Measurements from ENCODE around the gene PDGFA. TPM values are rescaled to one million over a fixed set of nuclear protein-coding genes. Genes with fewer than 3 reads are reported as not detected.

The PDGFA gene
- total RNA-seq, 1 experiment from 2014 or later, result 23.6 TPM

- H3K9me3 ChIP-seq (ENCODE audit: insufficient read depth, low read depth), result no peaks in the 10 kb centered on the region
- peaks cover 10% of the 10 kb centered on the region; the same call in 1 of the 2 replicates for H3F3A ChIP-seq (ENCODE audit: insufficient read depth, low read depth)
- H3K79me2 ChIP-seq (ENCODE audit: low read depth), result peaks cover 4% of the 10 kb centered on the region; the same call in 1 of the 2 replicates
- no peak for TF ChIP-seq EZH2 (IDR thresholded peaks at IDR 0.05; ENCODE audit: low read depth)
- TF ChIP-seq CTCF (conservative IDR thresholded peaks at IDR 0.05), result no peak
- intact Hi-C loops (cut with micrococcal nuclease; ENCODE audit: unreplicated experiment), result no loop called here
- no peaks in the 10 kb centered on the region for H3K4me1 ChIP-seq (replicated peaks; ENCODE audit: insufficient read depth)
- no peak overlapping the region for H3K4me2 ChIP-seq
- H3K27me3 ChIP-seq (ENCODE audit: insufficient read depth, low read depth), result no peaks in the 10 kb centered on the region
- ChIA-PET CTCF (no interaction called here), POLR2A (ENCODE audit: unreplicated experiment) (no interaction called here)
- H2AFZ ChIP-seq, result no peak overlapping the region
- no peak overlapping the region for H3K4me3 ChIP-seq
- no peak for DNase-seq
- no peak overlapping the region for H3K27ac ChIP-seq
- 0 out of 2 replicates have a peak, but pooled peaks cover 6% of the 10 kb centered on the region for H3K36me3 ChIP-seq (ENCODE audit: low read depth)
- no TSS peak for BruUV-seq (replicated peaks)
- peaks cover 31% of the 10 kb centered on the region for H4K20me1 ChIP-seq (ENCODE audit: insufficient read depth)
- H3K9me2 ChIP-seq (ENCODE audit: insufficient read depth), result no peaks in the 10 kb centered on the region
Observed at GRCh38 chr7:508461-509170, 11.0 kb downstream of the PDGFA start.

- Histone ChIP-seq H3F3A (ENCODE audit: insufficient read depth, low read depth) (peaks cover 10% of the 10 kb centered on the region; the same call in 1 of the 2 replicates), H3K9me2 (ENCODE audit: insufficient read depth) (no peaks in the 10 kb centered on the region), H3K79me2 (ENCODE audit: low read depth) (no peaks in the 10 kb centered on the region), H2AFZ (no peak overlapping the region), H3K27me3 (ENCODE audit: insufficient read depth, low read depth) (no peaks in the 10 kb centered on the region), H3K4me1 (replicated peaks; ENCODE audit: insufficient read depth) (no peaks in the 10 kb centered on the region), H3K27ac (no peak overlapping the region), H3K36me3 (ENCODE audit: low read depth) (0 out of 2 replicates have a peak, but pooled peaks cover 6% of the 10 kb centered on the region), H4K20me1 (ENCODE audit: insufficient read depth) (peaks cover 23% of the 10 kb centered on the region), H3K4me3 (no peak overlapping the region), H3K9me3 (ENCODE audit: insufficient read depth, low read depth) (no peaks in the 10 kb centered on the region), H3K4me2 (no peak overlapping the region)
- CTCF ChIA-PET, result no interaction called here
- TF ChIP-seq CTCF (conservative IDR thresholded peaks at IDR 0.05) (no peak), EZH2 (IDR thresholded peaks at IDR 0.05; ENCODE audit: low read depth) (no peak)
- POLR2A ChIA-PET (ENCODE audit: unreplicated experiment), result no interaction called here
- intact Hi-C loops (cut with micrococcal nuclease; ENCODE audit: unreplicated experiment), result no loop called here
- BruUV-seq (replicated peaks), result no TSS peak
- DNase-seq, result no peak
Observed at GRCh38 chr7:507623-508300, 11.9 kb downstream of the PDGFA start.

- no peak for TF ChIP-seq EZH2 (IDR thresholded peaks at IDR 0.05; ENCODE audit: low read depth)
- TF ChIP-seq CTCF (conservative IDR thresholded peaks at IDR 0.05), result no peak
- Histone ChIP-seq H3K9me2 (ENCODE audit: insufficient read depth) (no peaks in the 10 kb centered on the region), H2AFZ (no peak overlapping the region), H3K4me1 (replicated peaks; ENCODE audit: insufficient read depth) (no peaks in the 10 kb centered on the region), H4K20me1 (ENCODE audit: insufficient read depth) (peaks cover 17% of the 10 kb centered on the region), H3F3A (ENCODE audit: insufficient read depth, low read depth) (peaks cover 10% of the 10 kb centered on the region; the same call in 1 of the 2 replicates), H3K27me3 (ENCODE audit: insufficient read depth, low read depth) (no peaks in the 10 kb centered on the region), H3K79me2 (ENCODE audit: low read depth) (no peaks in the 10 kb centered on the region), H3K27ac (no peak overlapping the region), H3K36me3 (ENCODE audit: low read depth) (0 out of 2 replicates have a peak, but pooled peaks cover 6% of the 10 kb centered on the region), H3K4me3 (no peak overlapping the region), H3K4me2 (no peak overlapping the region), H3K9me3 (ENCODE audit: insufficient read depth, low read depth) (no peaks in the 10 kb centered on the region)
- ChIA-PET POLR2A (ENCODE audit: unreplicated experiment) (no interaction called here), CTCF (no interaction called here)
- no TSS peak for BruUV-seq (replicated peaks)
- no peak for DNase-seq
- intact Hi-C loops (cut with micrococcal nuclease; ENCODE audit: unreplicated experiment), result no loop called here
Observed at GRCh38 chr7:506921-507622, 12.6 kb downstream of the PDGFA start.
